ENCODE results near the gene MLPH. TPM values are rescaled to one million over a fixed set of nuclear protein-coding genes. Genes with fewer than 3 reads are reported as not detected.

Gene MLPH
- total and polyA plus RNA-seq, 2 of the 13 experiments (the other 11 are each of a cell fraction or from before 2014, with no cell fraction given), result 0.12 TPM; not detected in 1

- TF ChIP-seq ZNF839 (CRISPR knock-in tag; IDR thresholded peaks at IDR 0.05; ENCODE audit: borderline replicate concordance), result no peak
- no peak for TF ChIP-seq FOXP1 (IDR thresholded peaks at IDR 0.05)
- TF ChIP-seq FOXP1 (CRISPR knock-in tag; IDR thresholded peaks at IDR 0.05), result 0 out of 2 replicates have a peak, but pooled peaks have one; percentile 13
- no peak for TF ChIP-seq DR1 (CRISPR knock-in tag; IDR thresholded peaks at IDR 0.05)
- 0 out of 2 replicates have a peak, but pooled peaks have one; percentile 45 for TF ChIP-seq ATF2 (CRISPR knock-in tag; IDR thresholded peaks at IDR 0.05)
- TF ChIP-seq FIP1L1 (IDR thresholded peaks at IDR 0.05; ENCODE audit: borderline replicate concordance, insufficient read depth, low read depth, low read length), result no peak
- 0 out of 2 replicates have a peak, but pooled peaks have one; percentile 35 for TF ChIP-seq HOMEZ (CRISPR knock-in tag; IDR thresholded peaks at IDR 0.05; ENCODE audit: low read depth)
Measured at GRCh38 chr2:237512774-237513466, 25.9 kb downstream of the MLPH start (continued).

GRCh38 chr2:237513693-237514092 lies 26.6 kb downstream of the MLPH start:
- in situ Hi-C loops (cut with HindIII; ENCODE audit: extremely low pct_ligation_motif_present, low pct_unique_long_range_greater_than_20kb), result loop anchor here (5.0 kb wide), 1 partner anchor 59 kb away; no protein-coding TSS in a partner anchor
- TF ChIP-seq FOXC1 (CRISPR knock-in tag; IDR thresholded peaks at IDR 0.05; ENCODE audit: borderline replicate concordance), result no peak
- TF ChIP-seq ZFP36 (IDR thresholded peaks at IDR 0.05; ENCODE audit: borderline replicate concordance, low read depth, low read length, partially characterized antibody), result no peak
- TF ChIP-seq TBL1XR1 (IDR thresholded peaks at IDR 0.05; ENCODE audit: borderline replicate concordance, low read length, partially characterized antibody), result no peak
- TF ChIP-seq HES4 (CRISPR knock-in tag; IDR thresholded peaks at IDR 0.05; ENCODE audit: borderline replicate concordance), result no peak
- no peak for TF ChIP-seq MXD4 (CRISPR knock-in tag; IDR thresholded peaks at IDR 0.05)
- no peak for TF ChIP-seq HCFC1 (IDR thresholded peaks at IDR 0.05; ENCODE audit: low read depth, low read length)
- TF ChIP-seq MLX (CRISPR knock-in tag; IDR thresholded peaks at IDR 0.05), result no peak
- no peak for TF ChIP-seq ZXDC (CRISPR knock-in tag; IDR thresholded peaks at IDR 0.05)
- TF ChIP-seq NFIC (IDR thresholded peaks at IDR 0.05; ENCODE audit: low read length), result no peak
- TF ChIP-seq CBX5 (CRISPR knock-in tag; IDR thresholded peaks at IDR 0.05; ENCODE audit: borderline replicate concordance), result no peak

More at GRCh38 chr2:237513693-237514092, 26.6 kb downstream of the MLPH start:
- H4K20me1 ChIP-seq (ENCODE audit: insufficient read depth, low read length), result no peaks in the 10 kb centered on the region
- DNase-seq (ENCODE audit: low spot score) (no peak), FAIRE-seq (no peak), ATAC-seq (no peak)
- no peaks in the 10 kb centered on the region for H3K9me3 ChIP-seq (ENCODE audit: low read length)
- ChIA-PET POLR2A (interaction anchor here (2.1 kb wide), 1 partner anchor 59 kb away, joined by 11 read pairs; no protein-coding TSS in a partner anchor), CTCF (ENCODE audit: low intra/inter-chr PET ratio, low total read pairs) (interaction anchor here (1.0 to 6.2 kb wide), 5 partner anchors 11 to 231 kb away, joined by 5 to 109 read pairs (median 18); no protein-coding TSS in a partner anchor)
- WGBS (ENCODE audit: low lambda C conversion rate), result 45% methylated on average over 9 of the region's 9 CpGs
- H3K4me2 ChIP-seq (ENCODE audit: low read depth, low read length), result no peak overlapping the region
- no peak overlapping the region for H2AFZ ChIP-seq (ENCODE audit: low read length)
- no peaks in the 10 kb centered on the region for H3K36me3 ChIP-seq (replicated peaks in 1 of 2; ENCODE audit: control insufficient read depth in 1 of 2, insufficient read depth in 2 of 2, low read length in 2 of 2)
- intact Hi-C loops (cut with micrococcal nuclease; ENCODE audit: unreplicated experiment), result loop anchor here (1.0 to 5.0 kb wide), 4 partner anchors 39 to 261 kb away; no protein-coding TSS in a partner anchor
- no peak overlapping the region for H3K4me3 ChIP-seq (replicated peaks in 1 of 3; ENCODE audit: insufficient read depth in 1 of 3, low read depth in 2 of 3, low read length in 3 of 3)
- H3K27me3 ChIP-seq (ENCODE audit: control insufficient read depth in 1 of 2, insufficient read depth in 2 of 2, low read length in 2 of 2), result peaks cover 10 to 60% of the 10 kb centered on the region in 2 experiments; a peak in 3 of 5 replicates
- H3K27ac ChIP-seq (ENCODE audit: extremely low read length, insufficient read depth, low read length), result no peak overlapping the region
- H3K79me2 ChIP-seq (ENCODE audit: insufficient read depth, low read length), result no peaks in the 10 kb centered on the region
- no TSS peak for BruUV-seq (replicated peaks)
- H3K9ac ChIP-seq (ENCODE audit: insufficient read depth, low read depth, low read length), result no peak overlapping the region
- H3K4me1 ChIP-seq (ENCODE audit: insufficient read depth, low read length), result peaks cover 11% of the 10 kb centered on the region
